ENCODE measurements around the gene HHAT. TPM values are rescaled to one million over a fixed set of nuclear protein-coding genes. Genes with fewer than 3 reads are reported as not detected.
"Not testable (repeated sequence)": the region's sequence is repeated elsewhere in the genome, so short reads cannot be mapped to it uniquely, and the experiment has no call there.

Gene HHAT
- polyA plus RNA-seq, 3 donors: 12.7 to 13.8 (median 13.0) TPM

GRCh38 chr1:210385228-210385627 is 56.5 kb downstream of the HHAT start:
- DNase-seq: no peak

GRCh38 chr1:210394281-210394821 is 65.6 kb downstream of the HHAT start:
- no peak for DNase-seq

- DNase-seq: no peak
Observed at GRCh38 chr1:210396541-210396940, 67.8 kb downstream of the HHAT start.

GRCh38 chr1:210397252-210397651 is 68.5 kb downstream of the HHAT start:
- no peak for DNase-seq

GRCh38 chr1:210397681-210398080 is 69.0 kb downstream of the HHAT start:
- no peak for DNase-seq

GRCh38 chr1:210398466-210398865 is 69.8 kb downstream of the HHAT start:
- no peak for DNase-seq

GRCh38 chr1:210400043-210400840 is 71.5 kb downstream of the HHAT start:
- peak; percentile 27 for DNase-seq

GRCh38 chr1:210402560-210402959 is 73.9 kb downstream of the HHAT start:
- no peak for DNase-seq

GRCh38 chr1:210405316-210405715 is 76.6 kb downstream of the HHAT start:
- no peak for DNase-seq

GRCh38 chr1:210406341-210406740 is 77.6 kb downstream of the HHAT start:
- DNase-seq: not testable (repeated sequence)

- peak; percentile 57 for DNase-seq
Observed at GRCh38 chr1:210407207-210407886, 78.6 kb downstream of the HHAT start.

- no peak for DNase-seq
Observed at GRCh38 chr1:210407887-210408252, 79.2 kb downstream of the HHAT start.

GRCh38 chr1:210412240-210412639 is 83.5 kb downstream of the HHAT start:
- no peak for DNase-seq

GRCh38 chr1:210413951-210414350 is 85.2 kb downstream of the HHAT start:
- no peak for DNase-seq

GRCh38 chr1:210415846-210416448 is 87.2 kb downstream of the HHAT start:
- DNase-seq: no peak

GRCh38 chr1:210416681-210417080 is 88.0 kb downstream of the HHAT start:
- DNase-seq: no peak

GRCh38 chr1:210417881-210418280 is 89.2 kb downstream of the HHAT start:
- DNase-seq: no peak

- no peak for DNase-seq
Observed at GRCh38 chr1:210418863-210419650, 90.4 kb downstream of the HHAT start.

GRCh38 chr1:210426696-210427095 is 98.0 kb downstream of the HHAT start:
- not testable (repeated sequence) for DNase-seq

- DNase-seq: no peak
Observed at GRCh38 chr1:210428696-210429095, 100.0 kb downstream of the HHAT start.

GRCh38 chr1:210434223-210434622 is 105.5 kb downstream of the HHAT start:
- DNase-seq: no peak

GRCh38 chr1:210437111-210437510 is 108.4 kb downstream of the HHAT start:
- no peak for DNase-seq

Measured in renal pelvis (tissue), 4 donors.